K562 (cell line): ENCODE data around the gene INHBC. TPM values are rescaled to one million over a fixed set of nuclear protein-coding genes. Genes with fewer than 3 reads are reported as not detected.
A peak's percentile ranks its signal among the peaks of the same experiment; 100 is the strongest.

Source experiments
- BCOR ChIP-seq: fragments of 450-650 bp; IDR thresholded peaks from 2 replicates; pipeline ENCODE4 v1.6.1; 2016
- BHLHE40 ChIP-seq: IDR thresholded peaks from 2 replicates; pipeline ENCODE4 v1.6.1; 2011; ENCODE audit warnings: low read length, improper control_type of control experiment
- FOSL1 ChIP-seq: fragments of 200-800 bp; sonication (Bioruptor generic); conservative IDR thresholded peaks from 2 replicates; pipeline ENCODE4 v1.6.1; 2016; ENCODE audit warnings: missing genetic modification characterization, missing compliant biosample characterization
- KDM1A ChIP-seq, 2 experiments: fragments of 450-650 bp; IDR thresholded peaks; 2 replicates each; pipeline ENCODE4 v1.6.1; 2016; ENCODE audit warnings: mild to moderate bottlenecking in 2 of 2
- TCF3 ChIP-seq: sonication (generic); formaldehyde crosslinking; IDR thresholded peaks from 2 replicates; pipeline ENCODE4 v1.4.0; 2020; ENCODE audit warnings: mild to moderate bottlenecking, missing genetic modification reagents
- TEAD4 ChIP-seq, 2 experiments: sonication (generic) in 1 of 2; formaldehyde crosslinking in 1 of 2; IDR thresholded peaks; 2 replicates each; pipeline versions ENCODE4 v1.6.1 to v1.8.0; 2012 to 2022; ENCODE audit warnings: borderline replicate concordance in 1 of 2, inconsistent platforms in 1 of 2, low read length in 1 of 2, mild to moderate bottlenecking in 1 of 2, missing genetic modification reagents in 1 of 2
- ZNF57 ChIP-seq: fragments of 450-650 bp; formaldehyde crosslinking; IDR thresholded peaks from 2 replicates; pipeline ENCODE4 v1.4.0; 2020; ENCODE audit warnings: mild to moderate bottlenecking, moderate library complexity
- polyA plus RNA-seq, 8 experiments: library from polyadenylated mRNA; depleted of rRNA in 4 of 8; stranded (reverse) in 5 of 8; unstranded in 3 of 8; fragments of >200 nt; fragmentation: Nextera tagmentation in 2 of 8; fragmentation: Illumina TruSeq in 1 of 8; extraction: Ambion mirVana in 2 of 8; extraction: Trizol in 1 of 8; gene quantifications; 2 replicates each; pipeline versions ENCODE4 v1.2.1 to v1.2.3, GENCODE V29; 2011 to 2014; ENCODE audit warnings: inconsistent platforms in 1 of 8, missing spikeins in 1 of 8
- total RNA-seq, 7 experiments: library from RNA; depleted of rRNA in 6 of 7; stranded (reverse); fragments of >200 nt in 6 of 7; fragmentation: Illumina TruSeq in 2 of 7; extraction: Trizol in 2 of 7; gene quantifications; 2 replicates each; pipeline versions ENCODE4 v1.2.1 to v1.2.3, GENCODE V29; 2011 to 2021; ENCODE audit warnings: low replicate concordance in 1 of 7
- TF ChIP-seq, protein P1 (sequence below), 2 experiments: fragments of 450-650 bp in 1 of 2; sonication (generic) in 1 of 2; formaldehyde crosslinking in 1 of 2; IDR thresholded peaks; 2 replicates each; pipeline versions ENCODE4 v1.7.1 to v1.9.0; 2016 to 2022; ENCODE audit warnings: inconsistent platforms in 1 of 2, mild to moderate bottlenecking in 1 of 2, missing genetic modification reagents in 1 of 2

Gene INHBC
- total and polyA plus RNA-seq, 9 of the 15 experiments (the other 6 are each of a cell fraction or from before 2014, with no cell fraction given): 0.07 to 0.24 (median 0.15) TPM; not detected in 4

DNA sequence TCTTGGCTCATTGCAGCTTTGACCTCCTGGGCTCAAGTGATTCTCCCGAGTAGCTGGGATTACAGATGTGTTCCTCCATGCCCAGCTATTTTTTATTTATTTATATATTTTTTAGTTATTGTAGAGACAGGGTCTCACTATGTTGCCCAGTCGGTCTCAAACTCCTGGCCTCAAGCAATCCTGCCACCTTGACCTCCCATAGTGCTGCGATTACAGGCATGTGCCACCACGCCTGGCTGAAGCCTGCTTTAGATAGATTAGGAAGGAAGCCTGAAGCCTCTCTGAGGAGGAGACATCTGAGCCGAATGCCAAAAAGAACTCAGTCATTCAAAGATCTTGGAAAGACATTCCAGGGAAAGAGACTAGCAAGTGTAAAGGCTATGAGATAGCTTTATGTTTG is 10.2 kb downstream of the INHBC start (continued):
- TF ChIP-seq TCF3 (CRISPR knock-in tag) (peak; percentile 63), FOSL1 (tag) (no peak), ZNF57 (CRISPR knock-in tag) (no peak), BCOR (peak; percentile 22; the same call in 1 of the 2 replicates), BHLHE40 (peak; percentile 87), KDM1A (IDR thresholded peaks at IDR 0.05) (peak; percentile 47 to 50; a peak in 3 of 4 replicates), TEAD4 (IDR thresholded peaks at IDR 0.05; ENCODE audit: low read length) (peak; percentile 48), TEAD4 (CRISPR knock-in tag; IDR thresholded peaks at IDR 0.05; ENCODE audit: borderline replicate concordance) (no peak)
- TF ChIP-seq, protein P1, sequence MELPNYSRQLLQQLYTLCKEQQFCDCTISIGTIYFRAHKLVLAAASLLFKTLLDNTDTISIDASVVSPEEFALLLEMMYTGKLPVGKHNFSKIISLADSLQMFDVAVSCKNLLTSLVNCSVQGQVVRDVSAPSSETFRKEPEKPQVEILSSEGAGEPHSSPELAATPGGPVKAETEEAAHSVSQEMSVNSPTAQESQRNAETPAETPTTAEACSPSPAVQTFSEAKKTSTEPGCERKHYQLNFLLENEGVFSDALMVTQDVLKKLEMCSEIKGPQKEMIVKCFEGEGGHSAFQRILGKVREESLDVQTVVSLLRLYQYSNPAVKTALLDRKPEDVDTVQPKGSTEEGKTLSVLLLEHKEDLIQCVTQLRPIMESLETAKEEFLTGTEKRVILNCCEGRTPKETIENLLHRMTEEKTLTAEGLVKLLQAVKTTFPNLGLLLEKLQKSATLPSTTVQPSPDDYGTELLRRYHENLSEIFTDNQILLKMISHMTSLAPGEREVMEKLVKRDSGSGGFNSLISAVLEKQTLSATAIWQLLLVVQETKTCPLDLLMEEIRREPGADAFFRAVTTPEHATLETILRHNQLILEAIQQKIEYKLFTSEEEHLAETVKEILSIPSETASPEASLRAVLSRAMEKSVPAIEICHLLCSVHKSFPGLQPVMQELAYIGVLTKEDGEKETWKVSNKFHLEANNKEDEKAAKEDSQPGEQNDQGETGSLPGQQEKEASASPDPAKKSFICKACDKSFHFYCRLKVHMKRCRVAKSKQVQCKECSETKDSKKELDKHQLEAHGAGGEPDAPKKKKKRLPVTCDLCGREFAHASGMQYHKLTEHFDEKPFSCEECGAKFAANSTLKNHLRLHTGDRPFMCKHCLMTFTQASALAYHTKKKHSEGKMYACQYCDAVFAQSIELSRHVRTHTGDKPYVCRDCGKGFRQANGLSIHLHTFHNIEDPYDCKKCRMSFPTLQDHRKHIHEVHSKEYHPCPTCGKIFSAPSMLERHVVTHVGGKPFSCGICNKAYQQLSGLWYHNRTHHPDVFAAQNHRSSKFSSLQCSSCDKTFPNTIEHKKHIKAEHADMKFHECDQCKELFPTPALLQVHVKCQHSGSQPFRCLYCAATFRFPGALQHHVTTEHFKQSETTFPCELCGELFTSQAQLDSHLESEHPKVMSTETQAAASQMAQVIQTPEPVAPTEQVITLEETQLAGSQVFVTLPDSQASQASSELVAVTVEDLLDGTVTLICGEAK (IDR thresholded peaks at IDR 0.05): no peak
- TF ChIP-seq, protein P1 (CRISPR knock-in tag; IDR thresholded peaks at IDR 0.05): no peak
